A549 (cell line): ENCODE data around the gene CDH4.

Experiments
- BHLHE40 ChIP-seq: IDR thresholded peaks from 2 replicates; pipeline ENCODE4 v1.6.1; 2012; ENCODE audit warnings: low read depth, low read length, inconsistent platforms
- CHD4 ChIP-seq: fragments of 200-600 bp; sonication (generic); IDR thresholded peaks from 2 replicates; pipeline ENCODE4 v1.6.1; 2016; ENCODE audit warnings: antibody characterized with exemption, mild to moderate bottlenecking, borderline replicate concordance
- CTCF ChIP-seq: fragments of >200 bp; sonication (Bioruptor Twin); formaldehyde crosslinking; IDR thresholded peaks from 3 replicates; pipeline ENCODE4 v1.5.1; 2016
- EP300 ChIP-seq, 2 experiments: fragments of >200 bp; sonication (Bioruptor Twin); formaldehyde crosslinking; IDR thresholded peaks; 2 replicates in 1 of 2; 3 replicates in 1 of 2; pipeline ENCODE4 v1.6.1; 2016 to 2017
- ESRRA ChIP-seq: fragments of 150-350 bp; IDR thresholded peaks from 2 replicates; pipeline ENCODE4 v1.6.1; 2014; ENCODE audit warnings: mild to moderate bottlenecking, low read length, borderline replicate concordance
- HDAC2 ChIP-seq: fragments of 200-600 bp; sonication (generic); IDR thresholded peaks from 2 replicates; pipeline ENCODE4 v1.6.1; 2016
- JUN ChIP-seq, 2 experiments: fragments of >200 bp; sonication (Bioruptor Twin); formaldehyde crosslinking; IDR thresholded peaks; 2 replicates in 1 of 2; 3 replicates in 1 of 2; pipeline ENCODE4 v1.6.1; 2016 to 2017
- KDM1A ChIP-seq: fragments of 200-600 bp; sonication (generic); IDR thresholded peaks from 2 replicates; pipeline ENCODE4 v1.6.1; 2016; ENCODE audit warnings: low read depth, mild to moderate bottlenecking
- MAX ChIP-seq: IDR thresholded peaks from 2 replicates; pipeline ENCODE4 v1.6.1; 2012
- POLR2A ChIP-seq: IDR thresholded peaks from 2 replicates; pipeline ENCODE4 v1.6.1; 2012; ENCODE audit warnings: mild to moderate bottlenecking, low read length
- RAD21 ChIP-seq, 2 experiments: fragments of >200 bp in 1 of 2; sonication (Bioruptor Twin) in 1 of 2; formaldehyde crosslinking in 1 of 2; IDR thresholded peaks in 1 of 2; conservative IDR thresholded peaks in 1 of 2; 2 replicates in 1 of 2; 3 replicates in 1 of 2; pipeline ENCODE4 v1.6.1; 2012 to 2018; ENCODE audit warnings: inconsistent platforms in 1 of 2
- TP53 ChIP-seq: fragments of 250-450 bp; sonication (Bioruptor Pico); IDR thresholded peaks from 2 replicates; pipeline ENCODE4 v1.5.0; 2021; ENCODE audit warnings: mild to moderate bottlenecking, moderate library complexity

DNA sequence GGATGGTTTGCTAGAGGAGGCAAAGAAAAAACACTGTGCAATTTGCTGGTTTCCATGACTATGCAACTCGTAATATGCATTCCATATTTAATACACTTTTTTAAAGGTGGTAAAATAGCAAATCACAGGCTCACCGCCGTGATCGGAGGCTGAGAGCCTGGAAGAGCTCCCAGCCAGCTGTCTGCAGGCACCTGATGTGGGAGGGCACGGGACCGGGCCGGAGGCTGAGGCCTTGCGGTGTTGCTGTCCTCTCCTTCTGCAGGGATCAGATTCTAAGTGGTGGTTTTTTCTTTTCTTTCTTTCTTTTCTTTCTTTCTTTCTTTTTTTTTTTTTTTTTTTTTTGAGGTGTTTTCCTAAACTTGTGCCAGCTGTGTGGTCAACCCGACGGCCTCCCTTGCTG lies 282.3 kb downstream of the CDH4 start:
- TF ChIP-seq CTCF, result no peak
- TF ChIP-seq ESRRA, result no peak
- no peak for TF ChIP-seq HDAC2
- TF ChIP-seq JUN (IDR thresholded peaks at IDR 0.05), result no peak
- no peak for TF ChIP-seq EP300 (IDR thresholded peaks at IDR 0.05)
- TF ChIP-seq BHLHE40, result no peak
- no peak for TF ChIP-seq MAX
- TF ChIP-seq TP53, result no peak
- no peak for TF ChIP-seq CHD4
- no peak for TF ChIP-seq RAD21 (conservative IDR thresholded peaks at IDR 0.05 in 1 of 2, IDR thresholded peaks at IDR 0.05 in 1 of 2)
- no peak for TF ChIP-seq KDM1A
- TF ChIP-seq POLR2A, result no peak
